Measurements from ENCODE around the gene RFX3. TPM values are rescaled to one million over a fixed set of nuclear protein-coding genes. Genes with fewer than 3 reads are reported as not detected.
"Not testable (repeated sequence)": the region's sequence is repeated elsewhere in the genome, so short reads cannot be mapped to it uniquely, and the experiment has no call there.

The RFX3 gene
- total RNA-seq, 2 experiments from 2014 or later, result 6.8 to 9.0 TPM

DNA sequence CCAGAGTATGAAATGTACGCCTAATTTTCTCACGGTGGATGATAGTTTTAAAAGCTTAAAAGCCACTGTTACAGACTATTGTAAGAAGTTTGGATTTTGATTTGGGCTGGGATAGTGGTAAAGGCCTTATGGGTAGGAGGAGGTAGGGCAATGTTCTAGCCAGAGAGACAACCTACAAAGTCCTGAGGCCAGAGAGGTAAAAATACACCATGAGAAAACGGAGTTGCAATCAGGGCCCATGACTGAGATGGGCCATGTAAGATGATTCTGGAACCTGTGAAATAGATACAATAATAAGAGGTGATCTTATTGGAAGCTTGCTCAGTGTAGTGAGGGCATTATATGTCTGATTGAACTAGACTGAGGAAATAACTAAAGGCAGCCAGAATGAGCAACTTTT lies 188.8 kb downstream of the RFX3 start:
- CTCF ChIA-PET, result no interaction called here
- no peaks in the 10 kb centered on the region for H3K27me3 Mint-ChIP-seq (ENCODE audit: low read depth)
- no peak for ATAC-seq
- no peak overlapping the region for H3K27ac Mint-ChIP-seq
- no peak for DNase-seq
- H3K9me3 Mint-ChIP-seq (ENCODE audit: insufficient read depth), result peaks cover 5% of the 10 kb centered on the region
- no peak overlapping the region for H3K4me3 Mint-ChIP-seq
- POLR2A ChIA-PET, result no interaction called here
- H3K36me3 Mint-ChIP-seq (ENCODE audit: low read depth), result peaks cover 7% of the 10 kb centered on the region
- peaks cover 8% of the 10 kb centered on the region for H3K4me1 Mint-ChIP-seq (ENCODE audit: low read depth)

DNA sequence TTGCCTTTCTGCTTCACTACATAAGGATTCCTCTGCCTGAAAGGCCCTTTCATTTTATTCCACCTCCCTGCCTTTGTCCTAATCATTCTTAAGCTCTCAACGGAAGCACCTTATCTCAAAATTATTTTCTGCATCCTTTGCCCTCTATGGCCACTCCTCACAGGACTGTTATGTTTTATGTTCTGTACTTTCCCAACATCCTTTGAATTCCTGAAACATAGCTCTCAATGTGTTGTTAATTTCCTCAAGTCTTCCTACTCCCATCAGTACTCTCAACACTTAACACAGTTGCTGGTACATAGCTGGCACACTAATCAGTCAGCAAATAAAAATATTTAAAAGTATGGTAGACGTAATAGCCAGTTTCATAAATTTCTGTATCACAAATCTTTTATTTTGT lies 193.0 kb downstream of the RFX3 start:
- Mint-ChIP-seq H3K27me3 (ENCODE audit: low read depth) (no peaks in the 10 kb centered on the region), H3K36me3 (ENCODE audit: low read depth) (peaks cover 4% of the 10 kb centered on the region), H3K4me1 (ENCODE audit: low read depth) (peaks cover 7% of the 10 kb centered on the region), H3K27ac (no peak overlapping the region), H3K4me3 (no peak overlapping the region), H3K9me3 (ENCODE audit: insufficient read depth) (no peaks in the 10 kb centered on the region)
- no peak for ATAC-seq
- DNase-seq, result no peak
- ChIA-PET CTCF (no interaction called here), POLR2A (no interaction called here)

DNA sequence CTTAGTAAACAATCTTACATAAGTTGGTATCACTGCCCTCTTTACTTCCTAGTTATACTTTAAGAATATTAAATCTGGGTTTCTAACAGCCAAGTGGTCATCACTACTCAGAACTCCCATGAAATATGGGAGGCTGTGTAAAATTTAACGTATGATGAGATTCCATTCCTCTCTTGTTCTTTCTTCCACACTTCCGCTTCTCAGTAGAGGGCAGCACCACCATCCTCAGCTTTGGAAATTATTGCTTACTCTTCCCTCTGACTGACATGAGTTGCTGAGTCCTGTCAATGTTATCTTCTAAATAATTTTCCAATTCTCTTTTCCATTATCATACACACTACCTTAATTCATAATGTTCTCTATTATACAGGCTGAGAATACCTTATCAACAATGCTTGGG lies 194.0 kb downstream of the RFX3 start:
- no peak overlapping the region for H3K27ac Mint-ChIP-seq
- H3K36me3 Mint-ChIP-seq (ENCODE audit: low read depth), result peaks cover 3% of the 10 kb centered on the region
- no peak overlapping the region for H3K4me3 Mint-ChIP-seq
- ChIA-PET CTCF (interaction anchor here (0.7 to 2.0 kb wide), 4 partner anchors 80 to 328 kb away, joined by 3 to 11 read pairs (median 4); no protein-coding TSS in a partner anchor), POLR2A (interaction anchor here (1.3 kb wide), 1 partner anchor 23 kb away, joined by 3 read pairs; no protein-coding TSS in a partner anchor)
- no peaks in the 10 kb centered on the region for H3K4me1 Mint-ChIP-seq (ENCODE audit: low read depth)
- ATAC-seq (no peak), DNase-seq (no peak)
- H3K27me3 Mint-ChIP-seq (ENCODE audit: low read depth), result no peaks in the 10 kb centered on the region
- H3K9me3 Mint-ChIP-seq (ENCODE audit: insufficient read depth), result no peaks in the 10 kb centered on the region

DNA sequence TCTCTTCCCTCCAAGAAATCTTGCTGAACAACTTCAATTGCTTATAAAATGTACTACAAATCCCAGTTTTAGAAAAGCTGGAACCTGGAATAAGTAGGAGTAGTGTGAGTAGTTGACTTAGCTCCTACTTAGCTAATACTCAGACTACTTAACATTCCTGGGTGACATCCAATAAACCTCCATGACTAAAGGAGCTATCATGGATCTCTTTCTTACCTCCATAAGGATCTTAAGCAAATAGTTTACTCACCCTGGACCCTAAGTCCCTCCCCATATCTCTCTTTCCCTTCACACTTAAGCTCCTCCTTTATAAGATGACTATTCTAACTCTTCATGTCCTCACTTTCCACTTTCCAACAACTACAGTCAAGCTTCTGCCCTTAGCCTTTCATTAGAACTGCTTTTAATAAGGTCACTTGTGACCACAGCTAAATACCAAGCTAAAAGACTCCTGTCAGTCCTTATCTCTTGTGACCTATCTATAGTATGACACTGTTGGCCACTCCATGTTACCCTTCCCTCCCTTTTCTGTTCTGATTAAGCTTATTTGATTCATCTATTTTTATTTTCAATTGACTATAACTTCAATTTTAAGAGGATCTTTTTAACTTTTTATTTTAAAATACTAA lies 194.9 kb downstream of the RFX3 start:
- ChIA-PET POLR2A (interaction anchor here (1.3 kb wide), 1 partner anchor 22 kb away, joined by 3 read pairs; no protein-coding TSS in a partner anchor), CTCF (interaction anchor here (0.7 to 2.0 kb wide), 4 partner anchors 81 to 186 kb away, joined by 3 to 11 read pairs (median 4); no protein-coding TSS in a partner anchor)
- ATAC-seq (no peak), DNase-seq (no peak)
- Mint-ChIP-seq H3K36me3 (ENCODE audit: low read depth) (peaks cover 3% of the 10 kb centered on the region), H3K4me3 (no peak overlapping the region), H3K4me1 (ENCODE audit: low read depth) (no peaks in the 10 kb centered on the region), H3K27me3 (ENCODE audit: low read depth) (no peaks in the 10 kb centered on the region), H3K27ac (no peak overlapping the region), H3K9me3 (ENCODE audit: insufficient read depth) (no peaks in the 10 kb centered on the region)

DNA sequence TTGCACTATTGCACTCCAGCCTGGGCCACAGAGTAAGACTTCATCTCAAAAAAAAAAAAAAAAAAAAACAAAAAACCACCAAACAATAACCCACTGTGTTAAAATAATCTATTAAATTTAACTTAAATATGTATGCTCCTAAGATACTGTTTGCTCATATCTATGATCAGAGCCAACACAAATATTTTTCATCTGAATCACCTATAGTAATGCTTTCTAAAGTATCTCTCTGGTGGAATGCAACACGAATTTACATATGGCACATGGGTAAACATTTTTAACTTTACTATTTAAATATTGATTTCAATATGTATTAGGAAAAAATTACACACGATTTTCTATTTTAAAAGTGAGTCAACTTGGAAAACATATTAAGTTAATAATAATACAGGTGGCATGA lies 196.4 kb downstream of the RFX3 start:
- ChIA-PET POLR2A (no interaction called here), CTCF (no interaction called here)
- Mint-ChIP-seq H3K4me1 (ENCODE audit: low read depth) (no peaks in the 10 kb centered on the region), H3K36me3 (ENCODE audit: low read depth) (peaks cover 3% of the 10 kb centered on the region), H3K27ac (no peak overlapping the region), H3K9me3 (ENCODE audit: insufficient read depth) (no peaks in the 10 kb centered on the region), H3K4me3 (no peak overlapping the region), H3K27me3 (ENCODE audit: low read depth) (no peaks in the 10 kb centered on the region)
- ATAC-seq (no peak), DNase-seq (no peak)

DNA sequence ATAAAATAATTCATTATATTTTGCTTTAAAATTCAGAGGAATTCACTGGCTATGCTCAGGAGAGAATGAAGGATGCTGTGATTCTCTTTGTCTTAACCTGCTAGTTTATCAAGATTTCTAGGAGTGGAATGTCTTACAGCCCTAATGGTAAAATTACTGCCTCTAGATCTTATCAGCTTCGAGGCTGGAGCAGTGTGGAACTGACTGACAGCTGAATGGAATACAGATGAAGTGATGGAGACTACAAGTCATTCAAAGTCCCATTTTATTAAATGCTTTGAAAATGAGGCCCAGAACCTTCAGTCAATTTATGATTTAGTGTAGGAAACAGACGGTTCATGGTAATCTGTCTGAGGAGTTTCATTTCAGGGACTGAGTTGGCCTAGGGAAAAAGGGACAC lies 202.1 kb downstream of the RFX3 start:
- POLR2A ChIA-PET, result no interaction called here
- CTCF ChIA-PET, result no interaction called here
- Mint-ChIP-seq H3K27me3 (ENCODE audit: low read depth) (no peaks in the 10 kb centered on the region), H3K4me1 (ENCODE audit: low read depth) (no peaks in the 10 kb centered on the region), H3K4me3 (no peak overlapping the region), H3K36me3 (ENCODE audit: low read depth) (peaks cover 3% of the 10 kb centered on the region), H3K9me3 (ENCODE audit: insufficient read depth) (no peaks in the 10 kb centered on the region), H3K27ac (no peak overlapping the region)
- no peak for DNase-seq
- no peak for ATAC-seq

DNA sequence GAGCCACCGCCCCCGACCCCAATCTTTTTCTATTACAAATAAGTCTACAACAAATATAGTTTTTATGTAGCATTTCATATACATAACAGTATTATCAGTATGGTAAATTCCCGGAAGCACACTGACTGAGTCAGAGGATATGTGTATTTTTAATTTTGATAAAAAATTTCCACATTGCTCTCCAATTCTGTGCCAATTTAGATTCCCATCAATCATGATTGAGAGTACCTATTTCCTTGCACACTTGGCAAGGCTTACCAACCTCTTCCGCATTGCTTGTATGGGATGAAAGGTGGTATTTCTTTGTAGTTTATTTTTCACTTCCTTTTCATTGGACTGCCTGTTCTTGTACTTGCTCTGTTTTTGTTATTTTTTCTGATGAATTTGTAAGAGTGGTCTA lies 204.6 kb downstream of the RFX3 start:
- Mint-ChIP-seq H3K4me3 (no peak overlapping the region), H3K27ac (no peak overlapping the region), H3K4me1 (ENCODE audit: low read depth) (no peaks in the 10 kb centered on the region), H3K36me3 (ENCODE audit: low read depth) (peaks cover 1% of the 10 kb centered on the region), H3K9me3 (ENCODE audit: insufficient read depth) (no peaks in the 10 kb centered on the region), H3K27me3 (ENCODE audit: low read depth) (no peaks in the 10 kb centered on the region)
- ATAC-seq (no peak), DNase-seq (no peak)
- CTCF ChIA-PET, result interaction anchor here (1.0 kb wide), 1 partner anchor 120 kb away, joined by 3 read pairs; no protein-coding TSS in a partner anchor
- POLR2A ChIA-PET, result no interaction called here

DNA sequence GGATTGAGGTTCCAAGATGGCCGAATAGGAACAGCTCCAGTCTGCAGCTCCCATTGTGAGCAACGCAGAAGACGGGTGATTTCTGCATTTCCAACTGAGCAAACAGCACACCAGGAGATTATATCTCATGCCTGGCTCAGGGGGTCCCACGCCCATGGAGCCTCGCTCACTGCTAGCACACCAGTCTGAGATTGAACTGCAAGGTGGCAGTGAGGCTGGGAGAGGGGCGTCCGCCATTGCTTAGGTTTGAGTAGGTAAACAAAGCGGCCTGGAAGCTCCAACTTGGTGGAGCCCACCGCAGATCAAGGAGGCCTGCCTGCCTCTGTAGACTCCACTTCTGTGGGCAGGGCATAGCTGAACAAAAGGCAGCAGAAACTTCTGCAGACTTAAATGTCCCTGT lies 213.2 kb downstream of the RFX3 start:
- H3K4me1 Mint-ChIP-seq (ENCODE audit: low read depth); H3K36me3 Mint-ChIP-seq (ENCODE audit: low read depth); H3K27ac Mint-ChIP-seq; DNase-seq; H3K27me3 Mint-ChIP-seq (ENCODE audit: low read depth); H3K4me3 Mint-ChIP-seq; H3K9me3 Mint-ChIP-seq (ENCODE audit: insufficient read depth); CTCF ChIA-PET; ATAC-seq; POLR2A ChIA-PET: not testable (repeated sequence)

DNA sequence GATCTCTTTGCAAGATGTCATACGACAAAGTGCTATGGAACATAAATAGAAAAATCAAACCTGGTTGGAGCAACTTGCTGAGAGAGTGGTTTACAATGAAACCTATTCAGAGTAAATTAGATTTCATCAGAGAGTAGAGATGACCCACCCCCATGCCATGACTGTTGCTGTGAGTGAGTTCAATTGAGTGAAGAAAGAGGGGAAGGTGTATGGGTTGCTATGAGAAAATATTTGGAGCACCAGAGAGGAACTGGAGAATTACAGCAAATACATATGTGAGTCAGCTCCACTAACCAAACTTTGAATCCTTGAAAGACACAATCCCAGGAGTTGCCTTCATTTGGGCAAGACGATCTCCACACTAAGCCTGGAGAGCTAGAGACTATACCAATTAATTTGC lies 217.2 kb downstream of the RFX3 start:
- Mint-ChIP-seq H3K27ac (no peak overlapping the region), H3K27me3 (ENCODE audit: low read depth) (no peaks in the 10 kb centered on the region), H3K9me3 (ENCODE audit: insufficient read depth) (no peaks in the 10 kb centered on the region), H3K36me3 (ENCODE audit: low read depth) (no peaks in the 10 kb centered on the region), H3K4me1 (ENCODE audit: low read depth) (no peaks in the 10 kb centered on the region), H3K4me3 (no peak overlapping the region)
- CTCF ChIA-PET, result no interaction called here
- POLR2A ChIA-PET, result interaction anchor here (0.7 kb wide), 1 partner anchor 22 kb away, joined by 3 read pairs; no protein-coding TSS in a partner anchor
- ATAC-seq (no peak), DNase-seq (no peak)

DNA sequence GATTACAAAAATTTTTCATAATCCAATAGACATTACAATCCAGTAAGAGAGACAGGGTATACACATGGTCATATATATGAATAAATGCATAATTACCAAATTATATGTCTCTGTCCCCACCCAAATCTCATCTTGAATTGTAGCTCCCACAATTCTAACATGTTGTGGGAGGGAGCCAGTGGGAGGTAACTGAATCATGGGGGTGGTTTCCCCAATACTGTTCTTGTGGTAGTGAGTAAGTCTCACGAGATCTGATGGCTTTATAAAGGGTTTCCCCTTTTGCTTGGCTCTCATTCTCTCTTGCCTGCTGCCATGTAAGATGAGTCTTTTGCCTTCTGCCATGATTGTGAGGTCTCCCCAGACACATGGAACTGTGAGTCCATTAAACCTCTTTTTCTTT lies 221.4 kb downstream of the RFX3 start:
- ATAC-seq; H3K36me3 Mint-ChIP-seq (ENCODE audit: low read depth); CTCF ChIA-PET; H3K9me3 Mint-ChIP-seq (ENCODE audit: insufficient read depth); H3K4me1 Mint-ChIP-seq (ENCODE audit: low read depth); DNase-seq; H3K27ac Mint-ChIP-seq; H3K27me3 Mint-ChIP-seq (ENCODE audit: low read depth); POLR2A ChIA-PET; H3K4me3 Mint-ChIP-seq: not testable (repeated sequence)

DNA sequence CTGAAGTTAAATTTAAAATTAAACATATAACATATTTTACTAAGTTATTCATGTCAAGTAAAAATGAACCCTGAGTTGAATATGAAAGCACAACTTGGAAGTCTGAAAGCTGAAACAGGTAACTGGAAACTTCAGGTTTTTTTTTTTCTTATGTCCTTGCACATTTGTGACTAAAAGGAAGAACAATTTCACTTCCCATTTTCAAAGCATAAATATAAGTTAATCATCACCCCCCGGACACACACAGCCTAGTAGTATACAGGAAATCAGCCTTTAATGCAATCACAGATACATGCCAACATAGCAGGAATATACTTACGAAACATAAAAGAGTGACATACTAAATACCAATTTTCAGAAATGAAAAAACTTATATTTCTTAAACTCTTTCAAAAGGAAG lies 225.9 kb downstream of the RFX3 start:
- ChIA-PET POLR2A (no interaction called here), CTCF (no interaction called here)
- H3K27ac Mint-ChIP-seq, result no peak overlapping the region
- H3K36me3 Mint-ChIP-seq (ENCODE audit: low read depth), result no peaks in the 10 kb centered on the region
- ATAC-seq (no peak), DNase-seq (no peak)
- no peaks in the 10 kb centered on the region for H3K4me1 Mint-ChIP-seq (ENCODE audit: low read depth)
- H3K4me3 Mint-ChIP-seq, result no peak overlapping the region
- H3K27me3 Mint-ChIP-seq (ENCODE audit: low read depth), result no peaks in the 10 kb centered on the region
- H3K9me3 Mint-ChIP-seq (ENCODE audit: insufficient read depth), result peaks cover 5% of the 10 kb centered on the region

DNA sequence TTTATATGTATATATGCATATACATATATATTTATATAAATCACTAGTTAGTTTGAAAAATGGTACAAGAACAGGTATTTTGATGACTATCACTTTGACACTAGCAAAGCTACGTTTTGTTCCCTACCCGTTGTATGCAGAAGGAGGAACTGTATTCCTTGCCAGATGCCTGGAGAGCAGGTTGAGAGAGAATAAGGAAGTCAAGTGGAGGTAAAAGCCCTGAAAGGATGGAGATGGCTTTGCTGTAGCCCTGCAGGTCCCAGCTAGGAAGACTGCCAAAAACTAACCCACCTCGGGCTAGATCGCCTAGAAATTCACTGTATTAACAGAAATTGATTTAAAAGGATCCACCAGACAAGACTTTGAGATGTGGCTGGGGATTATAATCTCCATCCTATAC lies 229.3 kb downstream of the RFX3 start:
- ChIA-PET CTCF (no interaction called here), POLR2A (no interaction called here)
- Mint-ChIP-seq H3K27ac (no peak overlapping the region), H3K9me3 (ENCODE audit: insufficient read depth) (peaks cover 6% of the 10 kb centered on the region), H3K27me3 (ENCODE audit: low read depth) (no peaks in the 10 kb centered on the region), H3K4me3 (no peak overlapping the region), H3K36me3 (ENCODE audit: low read depth) (peaks cover under 1% of the 10 kb centered on the region), H3K4me1 (ENCODE audit: low read depth) (no peaks in the 10 kb centered on the region)
- no peak for DNase-seq
- ATAC-seq, result no peak

DNA sequence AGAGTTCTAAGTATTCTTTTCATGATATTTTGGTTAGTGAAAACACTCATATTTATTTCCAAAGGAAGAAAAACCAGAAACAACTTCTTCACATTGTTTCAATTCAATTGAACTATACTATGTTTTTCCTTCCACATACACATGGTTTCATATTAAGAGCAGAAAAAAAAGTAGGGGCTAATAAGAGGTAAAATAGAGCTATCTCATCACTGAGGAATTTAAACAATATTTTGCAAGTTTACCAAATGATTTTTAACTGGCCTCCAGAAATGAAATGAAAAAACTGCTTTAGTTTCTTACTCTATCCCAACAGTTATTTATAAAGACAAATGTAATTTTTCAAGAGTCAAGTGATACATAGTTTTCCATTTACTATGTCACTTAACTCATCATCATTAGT lies 233.5 kb downstream of the RFX3 start:
- POLR2A ChIA-PET, result no interaction called here
- CTCF ChIA-PET, result interaction anchor here (2.0 kb wide), 1 partner anchor 51 kb away, joined by 5 read pairs; no protein-coding TSS in a partner anchor
- no peak for ATAC-seq
- Mint-ChIP-seq H3K27me3 (ENCODE audit: low read depth) (no peaks in the 10 kb centered on the region), H3K4me3 (no peak overlapping the region), H3K9me3 (ENCODE audit: insufficient read depth) (peaks cover 6% of the 10 kb centered on the region), H3K27ac (no peak overlapping the region), H3K4me1 (ENCODE audit: low read depth) (no peaks in the 10 kb centered on the region), H3K36me3 (ENCODE audit: low read depth) (peaks cover 15% of the 10 kb centered on the region)
- DNase-seq, result no peak

All from activated CD8-positive, alpha-beta T cell treated with anti-CD3 and anti-CD28 coated beads, Interleukin-2, amount 10 ng/mL, durations not matched to agents 7 days and 5 days (primary cell).